Measurements from ENCODE around the gene CTNNA3.

DNA sequence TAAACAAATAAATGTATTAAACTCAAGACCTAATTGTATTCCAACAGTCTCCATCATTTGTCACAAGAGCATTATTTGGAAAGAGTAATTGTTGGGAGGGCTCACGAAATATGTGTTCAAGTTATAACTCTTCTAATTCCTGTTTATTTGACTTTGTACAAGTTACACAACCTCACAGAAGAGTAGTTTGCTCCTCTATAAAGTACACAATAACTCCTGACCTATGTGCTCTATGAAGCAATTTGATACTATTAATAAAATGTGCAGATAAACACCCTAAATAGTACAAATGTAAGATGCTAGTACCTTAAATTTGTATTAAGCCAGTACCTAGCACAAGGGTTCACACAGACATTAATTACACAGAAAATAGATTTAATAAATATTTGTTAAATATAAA lies 484.3 kb downstream of the CTNNA3 start:
- TF ChIP-seq, protein P1, sequence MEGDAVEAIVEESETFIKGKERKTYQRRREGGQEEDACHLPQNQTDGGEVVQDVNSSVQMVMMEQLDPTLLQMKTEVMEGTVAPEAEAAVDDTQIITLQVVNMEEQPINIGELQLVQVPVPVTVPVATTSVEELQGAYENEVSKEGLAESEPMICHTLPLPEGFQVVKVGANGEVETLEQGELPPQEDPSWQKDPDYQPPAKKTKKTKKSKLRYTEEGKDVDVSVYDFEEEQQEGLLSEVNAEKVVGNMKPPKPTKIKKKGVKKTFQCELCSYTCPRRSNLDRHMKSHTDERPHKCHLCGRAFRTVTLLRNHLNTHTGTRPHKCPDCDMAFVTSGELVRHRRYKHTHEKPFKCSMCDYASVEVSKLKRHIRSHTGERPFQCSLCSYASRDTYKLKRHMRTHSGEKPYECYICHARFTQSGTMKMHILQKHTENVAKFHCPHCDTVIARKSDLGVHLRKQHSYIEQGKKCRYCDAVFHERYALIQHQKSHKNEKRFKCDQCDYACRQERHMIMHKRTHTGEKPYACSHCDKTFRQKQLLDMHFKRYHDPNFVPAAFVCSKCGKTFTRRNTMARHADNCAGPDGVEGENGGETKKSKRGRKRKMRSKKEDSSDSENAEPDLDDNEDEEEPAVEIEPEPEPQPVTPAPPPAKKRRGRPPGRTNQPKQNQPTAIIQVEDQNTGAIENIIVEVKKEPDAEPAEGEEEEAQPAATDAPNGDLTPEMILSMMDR (IDR thresholded peaks at IDR 0.05), result no peak
- TF ChIP-seq EP300 (IDR thresholded peaks at IDR 0.05; ENCODE audit: low read depth) (no peak), POLR2A (IDR thresholded peaks at IDR 0.05) (no peak), POLR2AphosphoS5 (IDR thresholded peaks at IDR 0.05) (no peak)
